PFSK-1 (cell line): ENCODE results near the gene PNKD.

Source experiments
- FOXP2 ChIP-seq: optimal IDR thresholded peaks from 2 replicates; pipeline ENCODE3; 2011; ENCODE audit warnings: borderline replicate concordance, control low read depth, inconsistent platforms; ENCODE audit not compliant: insufficient read depth; ENCODE audit errors: extremely low read length, extremely low read depth
- POLR2AphosphoS5 ChIP-seq: IDR thresholded peaks from 2 replicates; pipeline ENCODE4 v1.6.1; 2012; ENCODE audit warnings: low read depth, mild to moderate bottlenecking, control low read depth, low read length, moderate library complexity
- REST ChIP-seq, 2 experiments: IDR thresholded peaks; 2 replicates each; pipeline versions ENCODE4 v1.6.1 to v1.8.0; 2011 to 2012; ENCODE audit warnings: low read depth in 2 of 2, low read length in 2 of 2, control low read depth in 1 of 2, inconsistent platforms in 1 of 2, mild to moderate bottlenecking in 1 of 2, moderate library complexity in 1 of 2; ENCODE audit not compliant: insufficient read depth in 1 of 2
- SIN3A ChIP-seq: IDR thresholded peaks from 2 replicates; pipeline ENCODE4 v1.6.1; 2012; ENCODE audit warnings: mild to moderate bottlenecking, low read length, moderate library complexity, borderline replicate concordance; ENCODE audit not compliant: insufficient read depth
- TAF1 ChIP-seq: IDR thresholded peaks from 2 replicates; pipeline ENCODE4 v1.6.1; 2012; ENCODE audit warnings: low read length, control low read depth, borderline replicate concordance; ENCODE audit not compliant: insufficient read depth

The PNKD gene

DNA sequence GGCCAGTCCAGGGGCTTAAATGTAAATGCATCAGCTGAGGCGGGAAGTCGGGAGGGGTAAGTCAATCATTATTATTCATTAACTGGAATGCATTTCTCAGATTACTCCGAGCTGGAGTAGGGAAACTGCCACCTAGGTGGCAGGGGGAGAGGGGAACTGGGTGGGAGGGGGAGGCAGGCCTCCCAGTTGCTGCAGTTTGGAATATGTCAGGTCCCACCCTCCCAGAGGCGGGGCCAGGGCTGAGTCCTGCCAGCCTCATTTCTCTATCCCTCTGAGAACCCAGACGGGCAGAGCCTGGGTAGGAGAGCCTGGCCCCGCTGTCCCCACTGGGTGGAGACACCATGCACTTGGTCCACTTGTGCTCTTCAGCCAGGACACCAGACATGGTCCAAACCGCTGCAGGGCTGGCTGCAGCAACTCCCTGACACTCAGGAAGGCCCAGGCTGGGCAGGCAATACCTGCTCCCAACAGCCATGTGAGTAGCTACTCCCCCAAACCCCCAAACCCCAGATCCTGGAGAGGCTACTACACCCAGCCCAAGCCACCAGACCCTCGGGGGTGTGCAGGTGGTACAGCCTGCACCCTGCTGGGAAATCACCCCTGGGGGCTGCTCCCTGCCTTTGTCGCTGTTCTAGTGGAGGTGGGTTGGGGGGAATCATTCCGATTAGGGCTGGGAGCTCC is 9.4 kb upstream of the PNKD start, which contains the start of gene GPBAR1:
Gene GPBAR1, plus strand, starts transcription at position 274 of the 681 bp plus-strand sequence. CDS start 1,710 bp downstream, outside the sequence.
- TF ChIP-seq POLR2AphosphoS5, result no peak
- TF ChIP-seq SIN3A, result no peak
- no peak for TF ChIP-seq REST (IDR thresholded peaks at IDR 0.05; ENCODE audit: insufficient read depth in 1 of 2, low read depth in 2 of 2, low read length in 2 of 2)
- TF ChIP-seq FOXP2, result no peak
- no peak for TF ChIP-seq TAF1

GRCh38 chr2:218261423-218262236 is 8.7 kb upstream of the PNKD start:
- TF ChIP-seq FOXP2, result no peak
- no peak for TF ChIP-seq REST (IDR thresholded peaks at IDR 0.05; ENCODE audit: insufficient read depth in 1 of 2, low read depth in 2 of 2, low read length in 2 of 2)
- TF ChIP-seq TAF1, result no peak
- TF ChIP-seq SIN3A, result no peak
- TF ChIP-seq POLR2AphosphoS5, result no peak

DNA sequence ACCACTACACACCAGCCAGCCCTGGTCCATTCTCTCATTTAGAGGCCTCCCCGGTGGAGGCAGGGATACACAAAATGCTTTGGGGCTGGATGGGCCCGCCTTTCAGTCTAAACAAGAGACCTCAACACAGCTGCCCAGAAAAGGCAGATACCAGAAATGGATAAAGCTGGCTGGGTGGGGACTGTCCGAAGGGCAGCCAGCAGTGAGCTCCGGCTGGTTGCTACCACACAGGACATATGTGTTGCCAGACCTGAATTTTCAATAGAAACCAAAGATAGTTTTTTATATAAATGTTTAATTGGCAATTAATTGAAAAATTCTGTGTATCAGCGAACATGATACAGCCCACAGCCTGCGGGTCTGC is 8.1 kb upstream of the PNKD start:
- TF ChIP-seq POLR2AphosphoS5 (no peak), SIN3A (no peak), FOXP2 (no peak), REST (IDR thresholded peaks at IDR 0.05; ENCODE audit: insufficient read depth in 1 of 2, low read depth in 2 of 2, low read length in 2 of 2) (no peak), TAF1 (no peak)

DNA sequence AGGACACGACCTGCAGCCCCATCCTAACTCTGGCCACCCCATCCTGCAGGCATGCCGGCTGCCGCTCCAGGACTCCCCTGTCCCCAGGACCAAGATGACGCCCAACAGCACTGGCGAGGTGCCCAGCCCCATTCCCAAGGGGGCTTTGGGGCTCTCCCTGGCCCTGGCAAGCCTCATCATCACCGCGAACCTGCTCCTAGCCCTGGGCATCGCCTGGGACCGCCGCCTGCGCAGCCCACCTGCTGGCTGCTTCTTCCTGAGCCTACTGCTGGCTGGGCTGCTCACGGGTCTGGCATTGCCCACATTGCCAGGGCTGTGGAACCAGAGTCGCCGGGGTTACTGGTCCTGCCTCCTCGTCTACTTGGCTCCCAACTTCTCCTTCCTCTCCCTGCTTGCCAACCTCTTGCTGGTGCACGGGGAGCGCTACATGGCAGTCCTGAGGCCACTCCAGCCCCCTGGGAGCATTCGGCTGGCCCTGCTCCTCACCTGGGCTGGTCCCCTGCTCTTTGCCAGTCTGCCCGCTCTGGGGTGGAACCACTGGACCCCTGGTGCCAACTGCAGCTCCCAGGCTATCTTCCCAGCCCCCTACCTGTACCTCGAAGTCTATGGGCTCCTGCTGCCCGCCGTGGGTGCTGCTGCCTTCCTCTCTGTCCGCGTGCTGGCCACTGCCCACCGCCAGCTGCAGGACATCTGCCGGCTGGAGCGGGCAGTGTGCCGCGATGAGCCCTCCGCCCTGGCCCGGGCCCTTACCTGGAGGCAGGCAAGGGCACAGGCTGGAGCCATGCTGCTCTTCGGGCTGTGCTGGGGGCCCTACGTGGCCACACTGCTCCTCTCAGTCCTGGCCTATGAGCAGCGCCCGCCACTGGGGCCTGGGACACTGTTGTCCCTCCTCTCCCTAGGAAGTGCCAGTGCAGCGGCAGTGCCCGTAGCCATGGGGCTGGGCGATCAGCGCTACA is 7.4 kb upstream of the PNKD start:
- TF ChIP-seq REST (IDR thresholded peaks at IDR 0.05; ENCODE audit: insufficient read depth in 1 of 2, low read depth in 2 of 2, low read length in 2 of 2), result no peak
- TF ChIP-seq SIN3A, result no peak
- no peak for TF ChIP-seq FOXP2
- no peak for TF ChIP-seq POLR2AphosphoS5
- no peak for TF ChIP-seq TAF1
